T-helper 1 cell treated with Interleukin-12 subunit alpha and Interleukin-12 subunit beta and Interleukin-4 antibody, amounts not matched to agents 30 μg/mL and 1 μg/mL, for 36 hours (primary cell): ENCODE data around the gene CADM4.
"Not testable (repeated sequence)": the region's sequence is repeated elsewhere in the genome, so short reads cannot be mapped to it uniquely, and the experiment has no call there.

ENCODE experiments used
- H3K27ac Mint-ChIP-seq: one replicate; pipeline ENCODE4 v1.8.0; 2021; ENCODE audit warnings: mild to moderate bottlenecking, mixed read lengths
- H3K27me3 Mint-ChIP-seq: one replicate; pipeline ENCODE4 v1.8.0; 2021; ENCODE audit warnings: low read depth, mixed read lengths
- H3K36me3 Mint-ChIP-seq: one replicate; pipeline ENCODE4 v1.8.0; 2021; ENCODE audit warnings: low read depth, mixed read lengths
- H3K4me1 Mint-ChIP-seq: one replicate; pipeline ENCODE4 v1.8.0; 2021; ENCODE audit warnings: low read depth, mixed read lengths
- H3K4me3 Mint-ChIP-seq: one replicate; pipeline ENCODE4 v1.8.0; 2021; ENCODE audit warnings: mild to moderate bottlenecking, moderate library complexity, mixed read lengths
- H3K9me3 Mint-ChIP-seq: one replicate; pipeline ENCODE4 v1.8.0; 2021; ENCODE audit warnings: mixed read lengths

The CADM4 gene

GRCh38 chr19:43649514-43649913 lies 9.9 kb upstream of the CADM4 start:
- H3K36me3 Mint-ChIP-seq, result peaks cover 29% of the 10 kb centered on the region
- H3K27me3 Mint-ChIP-seq, result no peaks in the 10 kb centered on the region
- H3K9me3 Mint-ChIP-seq, result no peaks in the 10 kb centered on the region
- H3K4me3 Mint-ChIP-seq, result no peak overlapping the region
- H3K4me1 Mint-ChIP-seq, result peaks cover under 1% of the 10 kb centered on the region
- no peak overlapping the region for H3K27ac Mint-ChIP-seq

- H3K36me3 Mint-ChIP-seq, result peaks cover 25% of the 10 kb centered on the region
- H3K9me3 Mint-ChIP-seq, result no peaks in the 10 kb centered on the region
- H3K4me1 Mint-ChIP-seq, result no peaks in the 10 kb centered on the region
- H3K27me3 Mint-ChIP-seq, result no peaks in the 10 kb centered on the region
- H3K4me3 Mint-ChIP-seq, result no peak overlapping the region
- no peak overlapping the region for H3K27ac Mint-ChIP-seq
Observed at GRCh38 chr19:43648633-43649032, 9.0 kb upstream of the CADM4 start.

DNA sequence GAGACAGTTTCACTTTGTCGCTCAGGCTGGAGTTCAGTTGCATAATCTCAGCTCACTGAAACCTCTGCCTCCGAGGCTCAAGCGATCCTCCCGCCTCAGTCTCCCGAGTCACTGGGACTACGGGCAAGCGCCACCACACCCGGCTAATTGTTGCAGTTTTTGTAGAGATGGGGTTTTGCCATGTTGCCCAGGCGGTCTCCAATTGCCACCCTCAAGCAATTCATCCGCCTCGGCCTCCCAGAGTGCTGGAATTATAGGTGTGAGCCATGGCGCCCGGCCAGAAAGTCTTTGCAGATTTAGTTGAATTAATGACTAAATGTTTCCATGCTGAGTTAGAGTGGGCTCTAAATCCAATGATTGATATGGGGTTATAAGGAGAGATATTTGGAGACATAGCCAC lies 4.5 kb upstream of the CADM4 start:
- H3K4me1 Mint-ChIP-seq, result peaks cover 5% of the 10 kb centered on the region

DNA sequence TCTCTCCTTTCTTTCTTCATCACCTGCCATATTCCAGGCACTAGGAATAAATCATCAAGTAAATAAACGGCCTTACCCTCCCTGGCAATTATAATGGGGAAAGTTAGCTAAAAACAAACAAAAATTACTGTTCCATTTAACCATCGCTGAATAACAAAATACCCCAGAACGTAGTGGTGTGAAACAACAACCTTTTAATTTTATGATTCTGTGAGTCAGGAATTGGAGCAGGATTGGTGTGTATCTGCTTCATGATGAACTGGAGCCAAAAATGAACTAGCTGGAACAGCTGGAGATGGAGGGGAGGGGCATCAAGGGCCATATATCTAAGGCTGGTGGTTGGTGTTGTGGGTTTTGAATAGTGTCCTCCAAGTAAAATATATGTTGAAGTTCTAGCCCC lies 3.7 kb upstream of the CADM4 start:
- Mint-ChIP-seq H3K4me3 (no peak overlapping the region), H3K36me3 (peaks cover 11% of the 10 kb centered on the region), H3K4me1 (peaks cover 10% of the 10 kb centered on the region), H3K9me3 (no peaks in the 10 kb centered on the region), H3K27ac (no peak overlapping the region), H3K27me3 (peaks cover 29% of the 10 kb centered on the region)

More for the DNA sequence above, 4.5 kb upstream of the CADM4 start:
- Mint-ChIP-seq H3K36me3 (peaks cover 11% of the 10 kb centered on the region), H3K9me3 (no peaks in the 10 kb centered on the region), H3K4me3 (no peak overlapping the region), H3K27ac (no peak overlapping the region), H3K27me3 (peaks cover 20% of the 10 kb centered on the region)

DNA sequence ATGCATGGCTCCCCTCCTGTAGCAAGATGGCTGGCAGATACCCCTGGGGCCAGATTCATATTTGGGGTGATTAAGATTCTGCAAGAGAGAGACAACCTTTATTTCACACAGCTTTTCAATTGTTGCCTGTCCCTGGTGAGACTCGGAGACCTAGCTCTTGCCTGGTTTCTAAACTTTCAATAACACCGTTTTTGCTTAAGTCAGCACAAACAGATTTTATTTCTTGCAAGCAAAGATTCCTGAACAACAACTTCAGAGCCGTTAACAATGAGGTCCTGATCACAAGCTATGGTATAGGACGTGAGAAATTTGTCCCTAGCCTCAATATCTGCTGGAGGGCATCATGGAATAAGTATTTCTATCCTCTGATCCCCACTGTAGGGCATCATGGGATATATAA lies 2.9 kb upstream of the CADM4 start:
- Mint-ChIP-seq H3K36me3 (peaks cover 8% of the 10 kb centered on the region), H3K27ac (no peak overlapping the region), H3K9me3 (no peaks in the 10 kb centered on the region), H3K4me3 (no peak overlapping the region), H3K4me1 (peaks cover 10% of the 10 kb centered on the region), H3K27me3 (peaks cover 36% of the 10 kb centered on the region)

DNA sequence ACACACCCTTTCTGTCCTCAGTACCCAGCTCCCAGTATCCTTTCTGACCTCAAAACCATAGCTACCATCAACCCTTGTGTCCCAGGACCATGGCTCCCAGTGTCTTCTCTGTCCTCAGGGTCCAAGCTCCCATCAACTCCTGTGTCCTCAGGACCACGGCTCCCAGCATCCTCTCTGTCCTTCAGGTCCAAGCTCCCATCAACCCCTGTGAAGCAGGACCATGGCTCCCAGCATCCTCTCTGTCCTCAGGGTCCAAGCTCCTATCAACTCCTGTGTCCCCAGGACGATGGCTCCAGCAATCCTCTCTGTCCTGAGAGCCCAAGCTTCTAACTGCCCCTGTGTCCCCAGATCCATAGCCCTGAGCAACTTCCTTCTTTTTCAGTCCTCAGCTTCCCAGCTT lies 1.7 kb upstream of the CADM4 start:
- Mint-ChIP-seq H3K27ac (no peak overlapping the region), H3K4me3 (peak overlapping the region; percentile 32), H3K27me3 (peaks cover 44% of the 10 kb centered on the region), H3K4me1 (peaks cover 10% of the 10 kb centered on the region), H3K9me3 (no peaks in the 10 kb centered on the region), H3K36me3 (peaks cover 6% of the 10 kb centered on the region)

DNA sequence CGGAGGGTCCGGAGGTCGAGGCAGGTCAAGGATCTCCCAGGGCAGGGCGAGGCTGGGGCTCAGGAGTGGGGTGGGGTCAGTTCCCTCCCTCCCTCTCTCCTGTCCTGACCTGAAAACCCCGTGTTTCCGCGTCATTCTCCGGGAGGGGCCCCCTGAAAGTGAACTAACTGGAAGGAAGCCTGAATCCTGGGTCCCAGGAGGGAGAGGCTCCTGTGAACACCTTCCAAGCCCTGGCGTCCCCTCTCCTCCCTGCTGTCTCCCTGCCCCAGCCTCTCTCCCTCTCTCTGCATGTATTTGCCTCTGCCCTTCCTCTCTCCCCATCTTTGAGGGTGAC lies 741 bp upstream of the CADM4 start:
- peaks cover 4% of the 10 kb centered on the region for H3K36me3 Mint-ChIP-seq
- peaks cover 10% of the 10 kb centered on the region for H3K4me1 Mint-ChIP-seq
- H3K4me3 Mint-ChIP-seq, result peak overlapping the region; percentile 77
- no peaks in the 10 kb centered on the region for H3K9me3 Mint-ChIP-seq
- H3K27ac Mint-ChIP-seq, result peak overlapping the region; percentile 31
- peaks cover 44% of the 10 kb centered on the region for H3K27me3 Mint-ChIP-seq

GRCh38 chr19:43638995-43639518 lies 593 bp downstream of the CADM4 start:
- Mint-ChIP-seq H3K9me3 (no peaks in the 10 kb centered on the region), H3K4me3 (peak overlapping the region; percentile 89), H3K27me3 (peaks cover 44% of the 10 kb centered on the region), H3K27ac (peak overlapping the region; percentile 73), H3K36me3 (peaks cover 4% of the 10 kb centered on the region), H3K4me1 (peaks cover 10% of the 10 kb centered on the region)

DNA sequence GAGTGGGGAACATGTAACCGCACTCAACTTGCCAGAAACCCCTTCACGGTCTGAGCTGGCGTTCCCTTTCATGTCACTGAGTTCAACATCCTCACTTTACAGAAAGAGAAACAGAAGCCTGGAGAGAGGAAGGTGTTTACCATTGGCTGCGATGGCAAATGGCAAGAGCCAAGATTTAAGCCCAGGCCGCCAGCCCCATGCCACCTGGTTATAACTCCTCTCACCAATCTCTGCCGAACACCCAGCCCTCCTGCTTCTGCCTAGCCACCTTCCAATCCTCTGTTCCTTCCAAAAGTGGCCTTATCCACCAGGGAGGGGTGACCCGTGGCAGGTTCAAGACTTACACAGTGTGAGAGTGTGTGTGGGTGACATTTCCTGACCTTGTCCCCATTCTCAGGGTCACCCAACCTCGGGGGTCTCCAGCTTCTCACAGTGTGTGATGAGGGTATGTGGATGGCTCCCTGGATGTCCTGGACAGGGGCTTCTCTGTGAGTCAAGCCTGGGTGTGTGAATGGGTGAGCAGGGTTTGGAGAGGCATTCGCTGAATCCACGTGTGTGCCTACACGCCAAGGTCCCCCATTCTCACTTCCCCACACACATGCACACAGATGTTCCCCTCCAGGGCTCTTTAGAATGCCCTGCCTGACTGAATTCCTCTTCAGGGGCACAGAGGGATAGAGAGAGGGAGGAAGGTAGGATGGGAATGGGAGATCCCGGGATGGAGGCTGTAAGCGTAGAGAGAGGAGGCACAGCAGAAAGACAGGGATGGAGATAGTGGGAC lies 1.2 kb downstream of the CADM4 start:
- Mint-ChIP-seq H3K27ac (no peak overlapping the region), H3K27me3 (peaks cover 47% of the 10 kb centered on the region), H3K4me3 (peak overlapping the region; percentile 89), H3K9me3 (no peaks in the 10 kb centered on the region), H3K4me1 (peaks cover 10% of the 10 kb centered on the region), H3K36me3 (peaks cover 4% of the 10 kb centered on the region)

GRCh38 chr19:43636121-43636683 lies 3.4 kb downstream of the CADM4 start:
- Mint-ChIP-seq H3K27me3 (peaks cover 52% of the 10 kb centered on the region), H3K9me3 (no peaks in the 10 kb centered on the region), H3K27ac (no peak overlapping the region), H3K4me1 (peaks cover 10% of the 10 kb centered on the region), H3K36me3 (peaks cover 4% of the 10 kb centered on the region), H3K4me3 (no peak overlapping the region)

DNA sequence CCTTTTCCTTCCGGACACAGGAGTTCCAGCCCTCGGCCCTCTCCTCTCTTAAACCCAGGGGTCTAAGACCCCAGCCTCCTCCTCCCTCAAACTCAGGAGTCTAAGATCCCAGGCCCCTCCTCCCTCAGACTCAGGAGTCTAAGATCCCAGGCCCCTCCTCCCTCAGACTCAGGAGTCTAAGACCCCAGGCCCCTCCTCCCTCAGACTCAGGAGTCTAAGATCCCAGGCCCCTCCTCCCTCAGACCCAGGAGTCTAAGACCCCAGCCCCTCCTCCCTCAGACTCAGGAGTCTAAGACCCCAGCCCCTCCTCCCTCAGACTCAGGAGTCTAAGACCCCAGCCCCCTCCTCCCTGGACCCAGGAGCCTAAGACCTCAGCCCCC lies 4.1 kb downstream of the CADM4 start:
- H3K36me3 Mint-ChIP-seq, H3K4me3 Mint-ChIP-seq, H3K9me3 Mint-ChIP-seq, H3K4me1 Mint-ChIP-seq, H3K27ac Mint-ChIP-seq: not testable (repeated sequence)
- peaks cover 48% of the 10 kb centered on the region for H3K27me3 Mint-ChIP-seq

- no peaks in the 10 kb centered on the region for H3K9me3 Mint-ChIP-seq
- H3K36me3 Mint-ChIP-seq, result peaks cover 4% of the 10 kb centered on the region
- H3K27me3 Mint-ChIP-seq, result peaks cover 42% of the 10 kb centered on the region
- peaks cover 6% of the 10 kb centered on the region for H3K4me1 Mint-ChIP-seq
- H3K27ac Mint-ChIP-seq, result no peak overlapping the region
- no peak overlapping the region for H3K4me3 Mint-ChIP-seq
Observed at GRCh38 chr19:43634872-43635560, 4.6 kb downstream of the CADM4 start.

DNA sequence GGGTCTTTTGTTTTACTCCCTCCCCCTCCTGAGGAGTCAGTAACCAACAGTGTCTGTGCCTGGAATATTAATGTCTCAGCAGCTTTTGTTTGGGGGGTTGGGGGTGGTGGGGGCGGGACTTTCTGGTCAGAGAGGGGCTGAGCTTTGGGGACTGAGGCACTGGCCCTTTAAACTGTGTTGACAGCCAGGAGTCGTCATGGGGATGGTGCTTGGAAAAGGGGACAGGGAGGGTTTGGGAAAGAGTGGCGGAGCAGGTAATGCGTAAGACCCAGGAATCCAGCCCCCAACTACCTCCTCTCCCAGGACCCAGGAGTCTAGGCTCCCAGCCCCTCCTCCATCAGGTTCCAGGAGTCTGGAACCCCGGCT lies 5.2 kb downstream of the CADM4 start:
- H3K9me3 Mint-ChIP-seq, result no peaks in the 10 kb centered on the region
- no peak overlapping the region for H3K27ac Mint-ChIP-seq
- H3K4me1 Mint-ChIP-seq, result peaks cover 6% of the 10 kb centered on the region
- H3K27me3 Mint-ChIP-seq, result peaks cover 41% of the 10 kb centered on the region
- peaks cover 4% of the 10 kb centered on the region for H3K36me3 Mint-ChIP-seq
- H3K4me3 Mint-ChIP-seq, result no peak overlapping the region

- H3K36me3 Mint-ChIP-seq, result peaks cover 4% of the 10 kb centered on the region
- no peak overlapping the region for H3K27ac Mint-ChIP-seq
- H3K4me3 Mint-ChIP-seq, result no peak overlapping the region
- no peaks in the 10 kb centered on the region for H3K9me3 Mint-ChIP-seq
- peaks cover 38% of the 10 kb centered on the region for H3K27me3 Mint-ChIP-seq
- peaks cover 4% of the 10 kb centered on the region for H3K4me1 Mint-ChIP-seq
Observed at GRCh38 chr19:43634068-43634467, 5.6 kb downstream of the CADM4 start.

- peaks cover 33% of the 10 kb centered on the region for H3K27me3 Mint-ChIP-seq
- no peaks in the 10 kb centered on the region for H3K4me1 Mint-ChIP-seq
- H3K4me3 Mint-ChIP-seq, result no peak overlapping the region
- no peak overlapping the region for H3K27ac Mint-ChIP-seq
- H3K36me3 Mint-ChIP-seq, result no peaks in the 10 kb centered on the region
- no peaks in the 10 kb centered on the region for H3K9me3 Mint-ChIP-seq
Observed at GRCh38 chr19:43633520-43633919, 6.1 kb downstream of the CADM4 start.
